ENCODE measurements around the gene TAF1. TPM values are rescaled to one million over a fixed set of nuclear protein-coding genes. Genes with fewer than 3 reads are reported as not detected.
A peak's percentile ranks its signal among the peaks of the same experiment; 100 is the strongest.
"Not testable (repeated sequence)": the region's sequence is repeated elsewhere in the genome, so short reads cannot be mapped to it uniquely, and the experiment has no call there.

Gene TAF1
- total RNA-seq, 1 donor from 2014 or later = 33.9 TPM

- DNase-seq (ENCODE audit: extremely low spot score, unreplicated experiment) = peak; percentile 83
- no peak overlapping the region for H3K4me3 Mint-ChIP-seq (ENCODE audit: unreplicated experiment)
These were observed 126.3 kb downstream of the TAF1 start for GRCh38 chrX:71492231-71493065.

GRCh38 chrX:71493111-71493613, 127.0 kb downstream of the TAF1 start:
- no peaks in the 10 kb centered on the region for H3K36me3 Mint-ChIP-seq (ENCODE audit: unreplicated experiment)
- H3K4me3 Mint-ChIP-seq (ENCODE audit: unreplicated experiment) = no peak overlapping the region
- no peak overlapping the region for H3K27ac Mint-ChIP-seq (ENCODE audit: unreplicated experiment)
- no peaks in the 10 kb centered on the region for H3K27me3 Mint-ChIP-seq (ENCODE audit: unreplicated experiment)
- no peaks in the 10 kb centered on the region for H3K4me1 Mint-ChIP-seq (ENCODE audit: unreplicated experiment)
- no peaks in the 10 kb centered on the region for H3K9me3 Mint-ChIP-seq (ENCODE audit: unreplicated experiment)
- no peak for TF ChIP-seq CTCF (IDR thresholded peaks at IDR 0.05)
- no peak for DNase-seq (ENCODE audit: extremely low spot score, unreplicated experiment)

More at GRCh38 chrX:71492231-71493065, 126.3 kb downstream of the TAF1 start:
- no peaks in the 10 kb centered on the region for H3K4me1 Mint-ChIP-seq (ENCODE audit: unreplicated experiment)
- peaks cover 4% of the 10 kb centered on the region for H3K9me3 Mint-ChIP-seq (ENCODE audit: unreplicated experiment)
- no peaks in the 10 kb centered on the region for H3K36me3 Mint-ChIP-seq (ENCODE audit: unreplicated experiment)
- no peaks in the 10 kb centered on the region for H3K27me3 Mint-ChIP-seq (ENCODE audit: unreplicated experiment)
- TF ChIP-seq CTCF (IDR thresholded peaks at IDR 0.05) = no peak
- H3K27ac Mint-ChIP-seq (ENCODE audit: unreplicated experiment) = no peak overlapping the region

- not testable (repeated sequence) for H3K36me3 Mint-ChIP-seq (ENCODE audit: unreplicated experiment); H3K9me3 Mint-ChIP-seq (ENCODE audit: unreplicated experiment); H3K4me1 Mint-ChIP-seq (ENCODE audit: unreplicated experiment); H3K27ac Mint-ChIP-seq (ENCODE audit: unreplicated experiment); H3K27me3 Mint-ChIP-seq (ENCODE audit: unreplicated experiment); H3K4me3 Mint-ChIP-seq (ENCODE audit: unreplicated experiment); DNase-seq (ENCODE audit: extremely low spot score, unreplicated experiment)
These were observed 129.8 kb downstream of the TAF1 start for GRCh38 chrX:71495979-71496378.

- Mint-ChIP-seq H3K36me3 (ENCODE audit: unreplicated experiment) (no peaks in the 10 kb centered on the region), H3K27me3 (ENCODE audit: unreplicated experiment) (no peaks in the 10 kb centered on the region), H3K4me1 (ENCODE audit: unreplicated experiment) (no peaks in the 10 kb centered on the region), H3K4me3 (ENCODE audit: unreplicated experiment) (no peak overlapping the region), H3K27ac (ENCODE audit: unreplicated experiment) (no peak overlapping the region), H3K9me3 (ENCODE audit: unreplicated experiment) (peaks cover 4% of the 10 kb centered on the region)
- DNase-seq (ENCODE audit: extremely low spot score, unreplicated experiment) = no peak
- TF ChIP-seq CTCF (IDR thresholded peaks at IDR 0.05) = no peak
These were observed 130.3 kb downstream of the TAF1 start for GRCh38 chrX:71496476-71496875.

- DNase-seq (ENCODE audit: extremely low spot score, unreplicated experiment); H3K27me3 Mint-ChIP-seq (ENCODE audit: unreplicated experiment); H3K4me1 Mint-ChIP-seq (ENCODE audit: unreplicated experiment); H3K4me3 Mint-ChIP-seq (ENCODE audit: unreplicated experiment); H3K9me3 Mint-ChIP-seq (ENCODE audit: unreplicated experiment); H3K36me3 Mint-ChIP-seq (ENCODE audit: unreplicated experiment); H3K27ac Mint-ChIP-seq (ENCODE audit: unreplicated experiment): not testable (repeated sequence)
These were observed 135.9 kb downstream of the TAF1 start for GRCh38 chrX:71502080-71502479.

- Mint-ChIP-seq H3K36me3 (ENCODE audit: unreplicated experiment) (no peaks in the 10 kb centered on the region), H3K4me1 (ENCODE audit: unreplicated experiment) (no peaks in the 10 kb centered on the region), H3K27ac (ENCODE audit: unreplicated experiment) (no peak overlapping the region), H3K4me3 (ENCODE audit: unreplicated experiment) (no peak overlapping the region), H3K27me3 (ENCODE audit: unreplicated experiment) (no peaks in the 10 kb centered on the region), H3K9me3 (ENCODE audit: unreplicated experiment) (peaks cover 4% of the 10 kb centered on the region)
- no peak for TF ChIP-seq CTCF (IDR thresholded peaks at IDR 0.05)
- DNase-seq (ENCODE audit: extremely low spot score, unreplicated experiment) = no peak
These were observed 138.2 kb downstream of the TAF1 start for GRCh38 chrX:71504346-71504745.

Data from osteocyte (in vitro differentiated cells).